Stimulated activated CD4-positive, alpha-beta T cell treated with anti-CD3 and anti-CD28 coated beads, Interleukin-4, amount 100 ng/mL, for 48 hours (primary cell): ENCODE results near the gene TMEM30B.
A peak's percentile ranks its signal among the peaks of the same experiment; 100 is the strongest.

ENCODE experiments used
- DNase-seq, 2 donors: peaks; one replicate each; pipeline ENCODE4 v3.0.0-alpha.2; 2020; ENCODE audit warnings: low read depth in 2 of 2

TMEM30B gene

DNA sequence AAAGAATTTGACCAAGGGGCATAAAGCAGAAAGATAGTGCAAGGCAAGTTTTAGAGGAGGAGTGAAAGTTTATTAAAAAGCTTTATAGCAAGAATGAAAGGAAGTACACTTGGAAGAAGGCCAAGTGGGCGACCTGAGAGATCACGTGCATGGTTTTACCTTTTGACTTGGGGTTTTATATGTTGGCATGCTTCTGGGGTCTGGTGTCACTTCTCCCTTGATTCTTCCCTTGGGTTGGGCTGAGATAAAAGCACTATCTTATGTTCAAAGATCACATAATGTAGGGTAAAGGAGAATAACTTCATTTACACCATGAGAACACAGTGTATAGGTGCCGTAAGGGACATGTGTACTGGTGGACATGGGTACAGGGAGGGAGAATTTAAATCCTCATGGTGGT lies 17.7 kb upstream of the TMEM30B start:
- DNase-seq: no peak

DNA sequence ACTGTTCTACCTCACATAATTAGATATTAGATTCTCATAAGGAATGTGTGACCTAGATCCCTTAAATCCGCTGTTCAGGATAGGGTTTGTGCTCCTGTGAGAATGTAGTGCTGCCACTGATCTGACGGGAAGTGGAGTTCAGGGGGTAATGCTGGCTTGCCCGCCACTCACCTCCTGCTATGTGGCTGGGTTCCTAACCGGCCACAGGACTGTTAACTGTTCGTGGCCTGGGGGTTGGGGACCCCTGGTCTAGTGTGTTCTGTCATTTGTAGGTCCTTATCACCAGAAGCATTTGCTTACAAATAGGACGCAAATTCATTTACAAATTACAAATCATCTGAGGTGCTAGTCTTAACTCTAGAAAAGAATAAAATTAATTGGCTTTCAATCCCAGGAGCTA lies 16.4 kb upstream of the TMEM30B start:
- no peak for DNase-seq

DNA sequence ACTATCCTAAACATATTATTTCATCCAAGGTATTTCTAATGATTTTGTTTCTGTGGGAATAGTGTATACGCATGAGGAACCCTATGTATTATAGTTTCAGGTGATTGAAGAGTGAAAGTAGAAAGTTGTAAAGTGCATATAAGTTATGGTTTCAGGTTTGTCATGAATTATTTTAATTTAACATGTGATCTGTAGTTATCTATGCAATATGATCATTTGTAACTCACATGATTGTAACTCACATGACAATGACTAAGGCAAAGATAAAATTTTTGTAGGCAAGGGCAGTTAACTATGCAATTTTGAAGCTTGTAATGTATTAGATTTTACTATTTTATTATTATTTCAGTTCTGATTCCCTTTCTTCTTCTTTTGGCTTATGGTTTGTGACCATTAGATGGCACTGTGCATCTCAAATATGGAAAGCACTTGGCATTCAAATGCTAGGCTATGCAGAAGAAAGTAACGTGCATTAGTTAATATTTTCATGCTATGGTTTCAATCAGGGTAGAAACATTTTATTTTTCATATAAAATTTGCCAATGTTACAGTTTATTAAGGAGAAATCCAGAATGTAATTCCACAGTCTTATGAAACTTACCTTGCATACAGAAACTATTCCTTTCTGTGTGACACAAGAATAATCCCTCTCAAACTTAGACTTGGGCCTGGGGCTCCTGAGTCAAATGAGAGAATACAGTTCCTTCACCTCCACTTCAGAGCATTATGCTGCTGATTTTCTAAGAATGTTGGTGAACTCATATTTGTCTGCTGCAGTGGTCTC lies 15.8 kb upstream of the TMEM30B start:
- DNase-seq: no peak

DNA sequence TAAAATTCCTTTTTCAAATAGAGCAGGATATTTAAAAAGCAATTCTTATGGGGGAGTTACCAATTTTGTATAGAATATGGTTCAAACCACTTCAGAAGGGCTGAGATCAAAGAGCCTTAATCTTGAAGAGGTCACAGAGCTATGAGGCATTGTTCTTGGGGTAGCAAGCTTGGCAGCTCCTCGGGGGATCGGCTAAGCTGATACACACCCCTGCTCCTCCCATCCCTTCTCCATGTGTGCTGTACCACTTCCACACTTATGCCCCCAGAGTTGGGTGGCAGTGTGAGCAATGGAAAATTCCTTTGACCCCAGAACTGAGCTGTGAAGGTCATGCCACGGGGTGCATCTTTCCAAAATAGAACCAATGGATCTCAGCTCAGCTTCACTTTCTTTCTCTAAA lies 15.0 kb upstream of the TMEM30B start:
- no peak for DNase-seq

DNA sequence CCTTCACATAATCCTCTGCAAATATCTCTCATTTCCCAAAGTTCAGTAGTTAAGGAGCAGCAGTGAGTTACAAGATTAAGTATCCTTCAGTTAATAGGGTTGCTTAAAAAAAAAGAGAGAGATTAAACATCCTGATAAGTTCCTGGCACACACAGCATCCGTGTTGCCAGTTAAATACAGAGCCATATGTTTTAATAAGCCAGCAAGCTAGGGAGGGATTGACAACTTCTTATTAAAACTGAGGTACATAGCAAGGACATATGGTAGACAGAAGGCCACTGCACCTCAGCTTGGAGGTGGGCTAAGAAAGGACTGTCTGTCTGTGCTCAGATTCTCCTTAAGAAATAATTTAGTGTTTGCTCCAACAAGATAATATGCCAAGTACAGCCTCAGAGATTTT lies 9.6 kb upstream of the TMEM30B start:
- no peak for DNase-seq

DNA sequence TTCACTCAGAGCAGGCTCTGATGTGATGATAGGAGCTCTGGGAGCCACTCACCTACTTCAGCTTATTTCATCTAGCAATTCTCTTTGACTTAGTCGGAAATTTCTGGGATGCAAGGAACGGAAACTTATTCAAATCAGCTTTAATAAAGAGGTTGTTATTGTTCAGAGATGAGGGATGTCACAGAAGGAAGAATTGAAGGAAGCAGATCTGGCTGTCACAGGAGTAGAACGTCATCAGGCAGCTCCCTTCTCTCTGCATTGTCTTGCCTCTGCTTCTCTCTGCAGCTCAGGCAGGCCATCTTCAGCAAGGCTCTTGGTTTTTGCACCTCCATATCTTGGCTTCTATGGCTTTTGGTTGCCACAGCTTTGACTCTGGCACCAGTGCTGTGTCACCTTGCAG lies 7.6 kb upstream of the TMEM30B start:
- no peak for DNase-seq

DNA sequence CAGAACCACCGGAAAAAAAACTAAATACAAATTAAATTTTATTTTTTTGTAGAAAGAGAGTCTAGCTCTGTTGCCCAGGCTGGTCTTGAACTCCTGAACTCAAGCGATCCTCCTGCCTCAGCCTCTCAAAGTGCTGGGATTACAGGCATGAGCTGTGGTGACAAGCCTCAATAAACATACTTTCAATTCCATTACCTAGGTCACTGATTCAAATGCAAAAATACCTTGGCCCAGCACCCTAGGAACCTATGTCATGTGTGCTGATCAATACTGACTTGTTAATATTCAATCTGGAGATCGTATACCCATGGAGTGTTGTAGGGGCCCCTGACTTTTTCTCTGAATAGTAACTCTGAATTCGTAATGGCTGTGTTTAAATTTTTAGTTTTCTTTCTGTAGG lies 7.1 kb upstream of the TMEM30B start:
- DNase-seq: no peak

DNA sequence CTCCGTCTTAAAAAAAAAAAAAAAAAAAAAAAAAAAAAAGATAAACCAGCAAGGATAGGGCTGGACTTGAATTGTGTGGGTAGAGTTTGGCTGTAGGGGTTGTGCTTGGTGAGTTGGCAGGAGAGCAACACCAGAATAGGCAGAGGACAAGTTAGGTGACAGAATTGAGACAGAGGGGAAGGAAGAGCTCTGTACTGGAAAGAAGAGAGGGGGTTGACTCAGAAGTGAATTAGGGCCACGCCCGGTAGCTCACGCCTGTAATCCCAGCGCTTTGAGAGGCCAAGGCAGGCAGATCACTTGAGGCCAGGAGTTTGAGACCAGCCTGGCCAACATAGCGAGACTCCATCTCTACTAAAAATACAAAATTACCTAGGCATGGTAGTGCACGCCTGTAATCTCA lies 6.1 kb upstream of the TMEM30B start:
- DNase-seq: no peak

DNA sequence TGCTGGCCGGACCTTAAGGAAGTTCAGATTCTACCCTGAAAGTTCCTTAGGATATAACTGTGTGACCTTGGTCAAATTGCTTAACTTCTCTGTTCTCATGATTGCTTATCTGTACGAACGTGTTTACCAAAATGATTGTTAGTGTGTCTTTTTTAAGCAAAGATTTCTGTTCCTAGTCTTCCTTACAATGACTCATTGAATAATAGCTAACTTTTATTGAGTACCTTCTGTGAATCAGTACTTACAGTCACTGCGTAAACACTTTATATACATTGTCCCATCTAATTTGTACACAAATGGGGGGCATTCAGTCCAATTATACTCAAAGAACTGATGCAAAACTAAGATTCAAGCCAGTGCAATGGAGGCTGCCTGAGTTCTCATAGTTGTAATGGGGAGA lies 4.2 kb upstream of the TMEM30B start:
- no peak for DNase-seq

DNA sequence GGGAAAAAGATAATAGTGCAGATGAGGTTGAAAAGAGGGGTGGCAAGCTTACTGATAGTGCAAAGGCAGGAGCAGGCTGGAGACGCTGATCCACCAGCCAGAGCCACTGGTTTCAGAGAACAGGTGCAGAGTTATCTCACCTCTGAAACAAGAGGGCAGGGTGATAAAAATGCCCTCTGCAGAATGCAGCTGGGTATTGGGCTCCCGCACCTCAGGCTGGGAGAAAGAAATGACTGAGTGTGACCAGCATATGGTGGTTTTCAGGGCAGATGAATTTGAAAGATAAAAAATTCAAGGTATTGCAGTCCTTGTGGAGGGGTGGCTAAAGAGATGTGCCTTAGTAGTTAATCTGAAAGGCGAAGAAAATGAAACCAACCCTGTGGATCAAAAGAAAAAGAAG lies 2.9 kb upstream of the TMEM30B start:
- no peak for DNase-seq

DNA sequence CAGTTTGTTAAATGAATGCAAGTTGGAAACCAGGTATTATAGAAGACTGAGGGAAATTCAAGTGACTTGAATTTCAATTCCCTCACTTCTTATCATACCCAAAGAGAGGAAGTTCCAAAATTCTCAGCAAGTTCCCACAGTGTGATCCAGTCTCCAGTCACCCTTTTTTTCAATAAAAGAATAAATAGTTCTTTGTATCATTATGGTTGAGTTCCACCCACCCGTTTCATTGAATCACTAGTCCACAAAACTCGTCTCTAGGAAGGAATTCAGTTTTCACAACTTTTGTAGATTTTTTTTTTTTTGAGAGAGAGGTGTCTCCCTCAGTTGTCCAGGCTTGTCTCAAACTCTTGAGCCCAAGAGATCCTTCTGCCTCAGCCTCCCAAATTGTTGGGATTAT lies 1.6 kb upstream of the TMEM30B start:
- no peak for DNase-seq

DNA sequence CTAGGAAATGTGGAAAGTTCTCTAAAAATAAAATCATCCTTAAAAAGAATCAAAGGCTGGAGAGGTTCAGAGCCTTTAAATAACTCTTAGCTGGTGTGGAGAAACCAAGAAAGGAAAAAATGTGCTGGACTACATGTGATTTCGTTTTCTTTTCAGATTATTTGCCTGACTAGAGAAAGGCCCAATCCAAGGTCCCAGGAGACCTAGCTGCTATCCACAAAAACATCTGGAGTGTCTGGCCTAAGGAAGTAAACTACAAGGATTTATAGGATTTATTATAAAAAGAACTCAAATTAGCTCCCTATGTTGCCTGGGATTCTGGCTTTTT lies 774 bp upstream of the TMEM30B start:
- no peak for DNase-seq

DNA sequence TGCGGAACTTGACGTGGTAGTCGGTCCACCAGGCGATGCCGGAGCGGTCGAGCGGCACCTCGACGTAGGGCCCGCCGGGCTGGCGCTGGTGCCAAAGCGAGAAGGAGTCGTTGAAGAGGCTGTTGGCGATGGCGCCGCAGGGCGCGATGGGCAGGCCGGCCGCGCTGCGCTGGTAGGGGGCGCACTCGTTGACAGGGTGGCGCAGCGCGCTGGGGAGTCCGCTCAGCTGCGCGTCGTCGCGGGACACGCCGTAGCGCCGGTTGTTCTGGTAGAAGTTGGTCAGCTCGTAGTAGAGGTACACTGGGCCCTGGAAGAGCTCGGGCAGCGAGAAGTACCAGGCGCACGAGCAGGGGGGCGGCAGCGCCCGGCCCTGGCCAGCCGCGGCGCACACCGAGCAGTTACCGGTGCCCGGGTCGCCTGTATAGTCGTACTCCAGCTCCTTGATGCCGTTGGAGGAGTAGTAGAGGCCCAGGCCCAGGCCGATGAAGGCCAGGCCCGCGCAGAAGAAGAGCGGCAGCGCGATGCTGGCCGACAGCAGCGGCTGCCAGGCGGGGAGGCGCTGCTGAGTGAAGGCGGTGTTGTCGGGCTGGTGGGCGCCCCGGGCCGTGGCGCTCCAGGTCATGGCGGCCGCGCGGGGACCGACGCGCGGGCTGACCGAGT lies 482 bp downstream of the TMEM30B start:
- DNase-seq: peak; percentile 67 to 76

DNA sequence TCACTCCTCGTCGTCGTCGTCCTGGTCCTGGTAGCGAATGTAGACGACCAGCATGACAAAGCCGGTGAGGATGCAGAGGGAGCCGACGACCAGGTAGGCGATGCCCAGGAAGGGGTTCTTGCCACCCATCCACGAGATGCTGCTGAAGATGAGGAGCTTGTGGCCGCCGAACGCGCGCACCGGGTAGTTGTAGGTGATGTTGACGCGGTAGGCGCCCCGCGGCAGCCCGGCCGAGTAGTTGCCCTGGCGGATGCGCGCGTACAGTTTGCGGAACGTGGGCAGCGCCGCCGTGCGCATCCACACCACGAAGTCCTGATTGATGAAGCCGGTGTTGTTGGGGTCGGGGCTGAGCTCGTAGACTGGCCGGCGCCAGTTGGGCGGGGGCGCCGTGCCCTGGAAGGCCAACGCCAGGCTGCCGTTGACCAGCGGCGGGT lies 1.0 kb downstream of the TMEM30B start:
- peak; percentile 31 to 32 for DNase-seq

DNA sequence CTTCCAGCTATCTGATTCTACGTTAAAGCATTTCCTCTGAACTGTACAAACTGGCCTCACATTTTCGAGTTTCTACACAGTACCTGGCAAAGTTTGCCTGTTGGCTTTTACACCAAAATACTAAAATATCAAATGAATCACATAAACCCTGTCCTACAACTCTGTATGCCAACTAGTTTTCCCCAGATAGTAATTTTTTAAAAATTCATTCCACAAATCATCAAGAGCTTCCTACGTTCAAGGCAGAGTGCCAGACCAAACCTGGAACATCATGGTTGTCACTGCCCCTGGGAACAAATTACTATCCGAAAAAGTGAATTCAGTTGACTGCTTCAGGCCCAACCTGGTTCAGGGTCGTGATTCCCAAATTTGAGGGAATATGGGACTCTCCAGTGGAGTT lies 2.1 kb downstream of the TMEM30B start:
- DNase-seq: no peak

DNA sequence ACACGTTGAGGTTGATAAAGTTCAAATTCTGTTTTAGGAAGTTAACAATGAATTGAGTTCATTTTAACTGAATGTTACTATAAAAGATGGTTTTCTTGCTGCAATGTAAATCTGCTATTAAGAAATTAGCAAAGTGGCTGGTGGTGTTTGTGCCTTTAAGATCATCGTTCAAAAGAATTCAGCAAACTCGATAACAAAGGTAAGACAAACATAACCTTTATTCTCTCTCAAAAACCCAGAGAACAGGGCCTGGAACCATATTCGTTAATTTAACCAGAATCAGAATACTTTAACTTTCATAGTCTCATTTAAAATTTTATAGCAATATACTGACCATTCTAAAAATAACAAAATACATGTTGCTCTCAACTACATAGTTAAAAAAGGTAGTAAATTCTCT lies 3.4 kb downstream of the TMEM30B start:
- DNase-seq: no peak

DNA sequence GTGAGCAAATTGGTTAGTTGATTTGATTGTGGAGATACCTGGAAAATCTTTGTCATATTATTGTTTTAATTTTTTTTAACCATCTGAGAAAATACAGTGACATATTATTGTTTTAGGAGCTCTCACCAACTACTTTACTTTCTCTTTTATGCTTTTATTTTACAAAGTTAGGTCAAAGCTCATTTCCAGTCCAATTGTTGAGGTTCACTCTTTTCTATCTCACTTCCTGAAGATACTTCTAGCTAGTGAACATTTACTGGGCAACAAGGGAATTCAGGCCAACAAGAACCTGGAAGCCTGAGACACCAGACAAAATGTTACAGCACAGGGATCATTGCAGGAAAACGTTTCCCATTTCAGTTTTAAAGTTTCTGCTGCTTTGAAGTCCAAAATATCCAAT lies 3.9 kb downstream of the TMEM30B start:
- no peak for DNase-seq

DNA sequence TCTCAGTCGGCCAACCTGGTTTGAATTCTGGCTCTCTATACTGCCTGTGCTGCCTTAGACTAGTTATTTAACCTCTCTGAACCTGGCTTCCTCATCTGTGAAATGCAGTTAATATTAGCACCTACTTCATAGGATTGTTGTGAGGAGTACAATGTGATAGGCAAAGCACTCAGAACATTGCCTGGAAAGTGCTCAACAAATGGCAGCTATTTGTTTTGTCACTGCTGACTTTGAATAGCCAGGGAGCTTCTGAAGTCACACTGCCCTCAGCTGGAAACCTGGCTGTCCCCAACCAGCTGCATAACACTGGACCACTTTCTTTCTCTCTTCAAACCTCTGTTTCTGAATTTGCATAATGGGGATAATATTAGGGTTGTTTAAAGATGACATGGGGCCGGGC lies 9.6 kb downstream of the TMEM30B start:
- DNase-seq: no peak

DNA sequence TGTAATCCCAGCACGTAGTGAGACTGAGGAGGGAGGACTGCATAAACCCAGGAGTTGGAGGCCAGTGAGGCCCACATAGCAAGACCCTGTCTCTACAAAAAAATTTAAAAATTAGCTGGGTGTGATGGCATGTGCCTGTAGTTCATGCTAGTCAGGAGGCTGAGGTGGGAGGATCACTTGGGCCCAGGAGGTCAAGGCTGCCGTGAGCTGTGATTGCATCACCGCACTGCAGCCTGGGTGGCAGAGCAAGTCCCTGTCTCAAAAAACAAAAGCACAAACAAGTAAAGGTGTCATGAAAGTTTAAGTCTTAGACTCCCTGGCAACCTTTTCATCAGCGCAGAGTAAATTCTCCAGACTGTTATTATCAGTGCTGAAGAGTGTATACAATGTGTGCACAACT lies 10.4 kb downstream of the TMEM30B start:
- DNase-seq: no peak

DNA sequence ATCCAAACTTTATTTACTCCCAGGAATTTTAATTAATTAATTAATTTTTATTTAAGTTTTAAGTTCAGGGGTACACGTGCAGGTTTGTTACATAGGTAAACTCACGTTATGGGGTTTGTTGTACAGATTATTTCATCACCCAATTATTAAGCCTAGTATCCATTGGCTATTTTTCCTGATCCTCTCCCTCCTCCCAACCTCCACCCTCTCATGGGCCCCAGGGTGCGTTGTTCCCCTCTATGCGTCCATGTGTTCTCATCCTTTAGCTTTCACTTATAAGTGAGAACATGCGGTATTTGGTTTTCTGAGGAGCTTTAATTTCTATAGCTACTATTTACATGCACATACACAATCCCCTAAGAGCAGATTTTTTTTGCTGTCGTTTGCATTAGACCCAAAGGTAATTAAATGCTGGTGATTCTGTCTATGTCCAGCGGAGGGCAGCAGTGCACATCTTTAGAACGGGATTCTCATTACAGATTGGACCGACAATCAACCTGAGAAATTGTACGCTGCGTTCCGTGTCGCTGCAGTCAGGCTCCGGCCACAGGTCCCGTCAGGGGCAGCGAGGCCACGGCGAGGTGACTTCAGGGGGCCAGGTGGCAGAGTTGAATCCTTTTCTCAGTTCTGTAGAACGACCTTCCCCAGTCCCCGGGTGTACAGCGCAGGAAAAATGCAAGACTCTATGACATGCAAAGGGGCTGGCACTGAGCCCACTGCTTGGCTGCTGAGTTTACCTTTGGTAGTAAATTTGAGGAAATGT lies 11.6 kb downstream of the TMEM30B start:
- peak; percentile 68 to 71 for DNase-seq

DNA sequence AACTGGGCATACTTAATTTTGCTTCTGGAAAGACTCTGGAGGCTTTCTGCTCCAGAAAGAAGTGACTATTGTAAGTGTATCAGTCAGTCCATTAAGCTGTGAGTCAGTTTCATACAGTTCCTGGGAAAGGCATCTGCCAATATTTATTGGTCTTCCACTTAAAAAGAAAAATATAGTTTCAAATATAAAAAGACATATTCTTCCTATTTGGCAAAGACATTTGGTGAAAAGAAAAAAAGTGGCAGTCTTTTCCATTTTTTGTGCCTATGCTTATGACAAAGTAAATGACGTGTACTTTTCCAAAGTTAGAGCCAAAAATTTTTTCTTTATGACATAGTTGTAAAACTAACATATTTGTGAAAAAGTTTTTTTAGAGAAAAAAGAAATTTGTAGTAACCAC lies 12.3 kb downstream of the TMEM30B start:
- DNase-seq: no peak

DNA sequence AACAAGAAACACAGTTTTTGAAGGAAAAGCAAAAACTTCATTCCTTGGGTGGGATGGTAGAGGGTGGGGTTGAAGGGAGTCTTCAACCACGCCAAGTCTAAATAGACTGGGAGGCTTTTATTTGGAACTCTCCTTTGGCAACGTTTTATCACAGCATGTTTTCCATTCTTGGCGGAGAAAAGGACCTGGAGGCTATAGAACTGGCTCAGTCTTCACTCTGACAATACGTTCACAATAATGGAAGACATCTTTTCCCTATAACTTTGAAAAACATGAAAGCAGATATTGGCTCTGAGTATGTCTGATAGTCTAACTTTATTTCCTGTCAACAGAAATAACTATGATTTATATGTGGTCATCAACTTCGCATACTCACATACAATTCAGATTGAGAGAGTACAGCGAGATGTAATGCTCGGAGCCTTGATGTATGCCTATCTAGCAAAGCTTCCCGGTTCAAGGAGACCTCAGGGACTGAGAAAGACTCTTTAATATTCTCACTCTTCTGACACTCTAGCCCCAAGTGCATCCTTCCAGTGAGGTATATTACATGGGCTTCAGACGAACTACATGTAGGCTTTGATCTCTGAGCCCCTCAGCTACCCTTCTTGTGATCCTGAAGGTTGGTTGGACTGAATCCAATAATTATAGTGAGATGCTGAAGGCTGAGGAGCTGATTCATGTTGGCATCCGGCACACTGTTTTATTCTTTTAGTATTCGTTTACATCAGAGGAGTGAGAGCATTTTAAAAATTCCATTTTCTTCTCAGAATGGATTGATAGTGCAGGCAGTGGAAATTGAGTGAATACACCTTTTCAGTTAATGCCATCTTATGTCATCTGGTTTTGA lies 14.0 kb downstream of the TMEM30B start:
- DNase-seq: no peak
